HCT116 (cell line): ENCODE measurements around the gene RASAL2.

ENCODE experiments used
- CEBPB ChIP-seq: IDR thresholded peaks from 2 replicates; pipeline ENCODE4 v1.6.1; 2012; ENCODE audit warnings: low read depth
- CTCF ChIP-seq, 3 experiments: fragments of 200-600 bp in 1 of 3; sonication (generic) in 1 of 3; IDR thresholded peaks in 2 of 3; conservative IDR thresholded peaks in 1 of 3; 2 replicates each; pipeline ENCODE4 v1.5.1; 2012 to 2017; ENCODE audit warnings: low read depth in 2 of 3, low read length in 2 of 3, antibody characterized with exemption in 1 of 3, borderline replicate concordance in 1 of 3, control low read depth in 1 of 3, mild to moderate bottlenecking in 1 of 3, mixed read lengths in 1 of 3, mixed run types in 1 of 3, moderate library complexity in 1 of 3; ENCODE audit not compliant: insufficient read depth in 1 of 3
- EZH2 ChIP-seq: fragments of 200-600 bp; sonication (generic); IDR thresholded peaks from 2 replicates; pipeline ENCODE4 v1.6.1; 2017; ENCODE audit warnings: antibody characterized with exemption, mixed run types
- EZH2phosphoT487 ChIP-seq: fragments of 200-600 bp; IDR thresholded peaks from 2 replicates; pipeline ENCODE4 v1.6.1; 2018; ENCODE audit warnings: antibody characterized with exemption, borderline replicate concordance
- FOSL1 ChIP-seq: IDR thresholded peaks from 2 replicates; pipeline ENCODE4 v1.6.1; 2012; ENCODE audit warnings: low read depth
- JUND ChIP-seq: IDR thresholded peaks from 2 replicates; pipeline ENCODE4 v1.6.1; 2012
- POLR2A ChIP-seq: IDR thresholded peaks from 2 replicates; pipeline ENCODE4 v1.7.0; 2011; ENCODE audit warnings: borderline replicate concordance; ENCODE audit not compliant: insufficient read depth, insufficient read length; ENCODE audit errors: extremely low read depth
- POLR2AphosphoS5 ChIP-seq: IDR thresholded peaks from 2 replicates; pipeline ENCODE4 v1.6.1; 2011; ENCODE audit warnings: mild to moderate bottlenecking, low read depth, low read length, moderate library complexity
- RAD21 ChIP-seq: IDR thresholded peaks from 2 replicates; pipeline ENCODE4 v1.6.1; 2012; ENCODE audit warnings: low read depth, mild to moderate bottlenecking
- REST ChIP-seq: IDR thresholded peaks from 2 replicates; pipeline ENCODE4 v1.6.1; 2012; ENCODE audit warnings: low read depth
- SP1 ChIP-seq: IDR thresholded peaks from 2 replicates; pipeline ENCODE4 v1.6.1; 2012; ENCODE audit warnings: low read depth
- YY1 ChIP-seq: IDR thresholded peaks from 2 replicates; pipeline ENCODE4 v1.6.1; 2011; ENCODE audit warnings: low read length, low read depth, moderate library complexity, mild to moderate bottlenecking; ENCODE audit not compliant: insufficient replicate concordance; ENCODE audit errors: extremely low read depth

GRCh38 chr1:178434899-178435435 lies 341.1 kb downstream of the RASAL2 start:
- no peak for TF ChIP-seq CTCF (IDR thresholded peaks at IDR 0.05 in 2 of 3, conservative IDR thresholded peaks at IDR 0.05 in 1 of 3; ENCODE audit: borderline replicate concordance in 1 of 3, insufficient read depth in 1 of 3, low read depth in 2 of 3, low read length in 2 of 3)
- no peak for TF ChIP-seq CEBPB
- TF ChIP-seq YY1 = no peak
- no peak for TF ChIP-seq POLR2A
- no peak for TF ChIP-seq EZH2
- TF ChIP-seq RAD21 = no peak
- TF ChIP-seq REST = no peak
- TF ChIP-seq JUND = no peak
- TF ChIP-seq SP1 = no peak
- TF ChIP-seq FOSL1 = no peak
- TF ChIP-seq POLR2AphosphoS5 = no peak
- no peak for TF ChIP-seq EZH2phosphoT487
